HFF-Myc (cell line): ENCODE data around the gene PRAMEF1.
"Not testable (repeated sequence)": the region's sequence is repeated elsewhere in the genome, so short reads cannot be mapped to it uniquely, and the experiment has no call there.

Experiments
- DNase-seq: peaks from one replicate; pipeline ENCODE4 v3.0.0-alpha.2; 2011; ENCODE audit warnings: low read depth; ENCODE audit errors: extremely low read depth
- H3K4me3 ChIP-seq: replicated peaks from 2 replicates; pipeline ENCODE4 v1.5.1; 2011; ENCODE audit warnings: low read depth, mild to moderate bottlenecking, control low read depth, low read length
- CTCF ChIP-seq: IDR thresholded peaks from 2 replicates; pipeline ENCODE4 v1.5.1; 2012; ENCODE audit warnings: mild to moderate bottlenecking, low read depth, low read length, control low read depth; ENCODE audit errors: missing control alignments

Gene PRAMEF1

GRCh38 chr1:12791097-12791496 lies at the start of gene PRAMEF1:
Gene PRAMEF1 (plus strand): TSS chr1:12791397. CDS start chr1:12793228, 1,831 bp downstream.
- not testable (repeated sequence) for DNase-seq, H3K4me3 ChIP-seq

GRCh38 chr1:12741946-12742345 lies 49.3 kb upstream of the PRAMEF1 start:
- TF ChIP-seq CTCF: no peak
- DNase-seq: no peak
- H3K4me3 ChIP-seq: no peak overlapping the region

- no peak for DNase-seq
- no peak for TF ChIP-seq CTCF
- H3K4me3 ChIP-seq: no peak overlapping the region
Observed at GRCh38 chr1:12745126-12745991, 45.8 kb upstream of the PRAMEF1 start.

GRCh38 chr1:12745992-12746323 lies 45.2 kb upstream of the PRAMEF1 start, which contains the start of gene CFAP107:
Gene CFAP107 (plus strand): TSS chr1:12746200. CDS start chr1:12746431, 231 bp downstream.
- H3K4me3 ChIP-seq: no peak within 1 kb of the TSS
- no peak for TF ChIP-seq CTCF
- no peak for DNase-seq

GRCh38 chr1:12748778-12749355 lies 42.3 kb upstream of the PRAMEF1 start:
- DNase-seq: no peak
- no peak for TF ChIP-seq CTCF
- H3K4me3 ChIP-seq: no peak overlapping the region

GRCh38 chr1:12754738-12755137 lies 36.5 kb upstream of the PRAMEF1 start:
- no peak for TF ChIP-seq CTCF
- DNase-seq: no peak
- H3K4me3 ChIP-seq: no peak overlapping the region

GRCh38 chr1:12756273-12756672 lies 34.9 kb upstream of the PRAMEF1 start:
- H3K4me3 ChIP-seq: no peak overlapping the region
- TF ChIP-seq CTCF: no peak
- no peak for DNase-seq
